Measurements from ENCODE around the gene MAN2C1. TPM values are rescaled to one million over a fixed set of nuclear protein-coding genes. Genes with fewer than 3 reads are reported as not detected.

MAN2C1 gene
- total and polyA plus RNA-seq, 9 of the 15 experiments (the other 6 are each of a cell fraction or from before 2014, with no cell fraction given): 2.0 to 141 (median 39.9) TPM

DNA sequence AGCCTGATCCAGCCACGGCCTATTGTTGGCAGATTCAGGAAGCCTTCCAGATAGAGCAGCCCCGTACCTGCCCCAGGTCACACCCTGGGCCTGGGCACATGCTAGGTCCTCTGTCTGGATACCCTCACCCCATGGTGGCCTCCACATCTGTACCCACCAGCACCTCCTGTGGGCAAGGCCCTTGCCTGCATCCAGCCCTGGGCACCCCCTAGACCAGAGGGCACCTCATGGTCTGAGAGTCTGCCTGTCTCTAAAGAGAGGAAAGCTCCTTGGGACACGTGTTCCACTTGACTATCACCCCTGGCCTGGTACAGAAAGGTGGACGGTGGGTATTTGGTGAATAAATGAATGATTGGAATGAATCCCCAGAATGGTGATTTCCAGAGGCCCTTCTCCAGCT lies 41.4 kb downstream of the MAN2C1 start:
- Histone ChIP-seq H4K20me1 (replicated peaks; ENCODE audit: control insufficient read depth, insufficient read depth, low read length) (no peaks in the 10 kb centered on the region), H3K36me3 (ENCODE audit: control insufficient read depth, insufficient read depth, low read length) (no peaks in the 10 kb centered on the region), H3K9me3 (replicated peaks; ENCODE audit: control insufficient read depth, insufficient read depth, low read depth, low read length) (no peaks in the 10 kb centered on the region), H3K9me1 (ENCODE audit: control insufficient read depth, insufficient read depth, low read length) (no peaks in the 10 kb centered on the region), H3K27ac (ENCODE audit: extremely low read depth, low read depth, low read length) (no peak overlapping the region), H3K4me2 (ENCODE audit: insufficient read depth, low read length) (no peak overlapping the region), H3K4me3 (no peak overlapping the region), H3K27me3 (ENCODE audit: control insufficient read depth in 2 of 2, insufficient read depth in 2 of 2, low read length in 2 of 2) (no peaks in the 10 kb centered on the region; a peak in 1 of 5 replicates), H2AFZ (ENCODE audit: low read depth, low read length) (no peak overlapping the region), H3K9ac (ENCODE audit: insufficient read depth in 1 of 2, low read depth in 2 of 2, low read length in 2 of 2) (0 out of 4 replicates have a peak overlapping the region, but pooled peaks of 1 of the 2 experiments have one; percentile 35), H3K79me2 (ENCODE audit: control insufficient read depth, insufficient read depth, low read length) (no peaks in the 10 kb centered on the region), H3K4me1 (replicated peaks in 1 of 2; ENCODE audit: control insufficient read depth in 2 of 2, insufficient read depth in 2 of 2, low read length in 2 of 2) (peaks cover 0 to 3% of the 10 kb centered on the region in 2 experiments; a peak in 1 of 5 replicates)
- in situ Hi-C loops (cut with MboI) (loop anchor here (10.0 kb wide), 1 partner anchor 788 kb away; no protein-coding TSS in a partner anchor), intact Hi-C loops (cut with micrococcal nuclease) (no loop called here)
- 52% methylated on average over 3 of the region's 4 CpGs for WGBS (ENCODE audit: insufficient coverage, low coverage, missing lambda C conversion rate)
- ChIA-PET CTCF (ENCODE audit: low intra/inter-chr PET ratio) (no interaction called here), POLR2A (interaction anchor here (0.6 kb wide), 1 partner anchor 53 kb away, joined by 3 read pairs; no protein-coding TSS in a partner anchor)
- no peak for DNase-seq (ENCODE audit: extremely low read depth in 1 of 4, low spot score in 3 of 4)
- no peak for ATAC-seq
- BruUV-seq (replicated peaks): no TSS peak
- no peak for FAIRE-seq
- TF ChIP-seq KDM2B (CRISPR knock-in tag; IDR thresholded peaks at IDR 0.05) (no peak), HMG20A (CRISPR knock-in tag; conservative IDR thresholded peaks at IDR 0.05) (no peak), NR4A1 (CRISPR knock-in tag; IDR thresholded peaks at IDR 0.05) (no peak), NR4A1 (tag; IDR thresholded peaks at IDR 0.05) (no peak), TOE1 (IDR thresholded peaks at IDR 0.05; ENCODE audit: borderline replicate concordance) (no peak), TOE1 (CRISPR knock-in tag; IDR thresholded peaks at IDR 0.05; ENCODE audit: borderline replicate concordance, low read depth) (no peak), PHB (CRISPR knock-in tag; IDR thresholded peaks at IDR 0.05) (no peak), HNRNPL (IDR thresholded peaks at IDR 0.05; ENCODE audit: low read depth, low read length) (no peak)
- TF ChIP-seq, protein P1, sequence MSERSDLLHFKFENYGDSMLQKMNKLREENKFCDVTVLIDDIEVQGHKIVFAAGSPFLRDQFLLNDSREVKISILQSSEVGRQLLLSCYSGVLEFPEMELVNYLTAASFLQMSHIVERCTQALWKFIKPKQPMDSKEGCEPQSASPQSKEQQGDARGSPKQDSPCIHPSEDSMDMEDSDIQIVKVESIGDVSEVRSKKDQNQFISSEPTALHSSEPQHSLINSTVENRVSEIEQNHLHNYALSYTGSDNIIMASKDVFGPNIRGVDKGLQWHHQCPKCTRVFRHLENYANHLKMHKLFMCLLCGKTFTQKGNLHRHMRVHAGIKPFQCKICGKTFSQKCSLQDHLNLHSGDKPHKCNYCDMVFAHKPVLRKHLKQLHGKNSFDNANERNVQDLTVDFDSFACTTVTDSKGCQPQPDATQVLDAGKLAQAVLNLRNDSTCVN (CRISPR knock-in tag; IDR thresholded peaks at IDR 0.05): no peak
- TF ChIP-seq, protein P2, sequence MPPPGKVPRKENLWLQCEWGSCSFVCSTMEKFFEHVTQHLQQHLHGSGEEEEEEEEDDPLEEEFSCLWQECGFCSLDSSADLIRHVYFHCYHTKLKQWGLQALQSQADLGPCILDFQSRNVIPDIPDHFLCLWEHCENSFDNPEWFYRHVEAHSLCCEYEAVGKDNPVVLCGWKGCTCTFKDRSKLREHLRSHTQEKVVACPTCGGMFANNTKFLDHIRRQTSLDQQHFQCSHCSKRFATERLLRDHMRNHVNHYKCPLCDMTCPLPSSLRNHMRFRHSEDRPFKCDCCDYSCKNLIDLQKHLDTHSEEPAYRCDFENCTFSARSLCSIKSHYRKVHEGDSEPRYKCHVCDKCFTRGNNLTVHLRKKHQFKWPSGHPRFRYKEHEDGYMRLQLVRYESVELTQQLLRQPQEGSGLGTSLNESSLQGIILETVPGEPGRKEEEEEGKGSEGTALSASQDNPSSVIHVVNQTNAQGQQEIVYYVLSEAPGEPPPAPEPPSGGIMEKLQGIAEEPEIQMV (tag; conservative IDR thresholded peaks at IDR 0.05; ENCODE audit: low read depth): no peak
- TF ChIP-seq, protein P3, sequence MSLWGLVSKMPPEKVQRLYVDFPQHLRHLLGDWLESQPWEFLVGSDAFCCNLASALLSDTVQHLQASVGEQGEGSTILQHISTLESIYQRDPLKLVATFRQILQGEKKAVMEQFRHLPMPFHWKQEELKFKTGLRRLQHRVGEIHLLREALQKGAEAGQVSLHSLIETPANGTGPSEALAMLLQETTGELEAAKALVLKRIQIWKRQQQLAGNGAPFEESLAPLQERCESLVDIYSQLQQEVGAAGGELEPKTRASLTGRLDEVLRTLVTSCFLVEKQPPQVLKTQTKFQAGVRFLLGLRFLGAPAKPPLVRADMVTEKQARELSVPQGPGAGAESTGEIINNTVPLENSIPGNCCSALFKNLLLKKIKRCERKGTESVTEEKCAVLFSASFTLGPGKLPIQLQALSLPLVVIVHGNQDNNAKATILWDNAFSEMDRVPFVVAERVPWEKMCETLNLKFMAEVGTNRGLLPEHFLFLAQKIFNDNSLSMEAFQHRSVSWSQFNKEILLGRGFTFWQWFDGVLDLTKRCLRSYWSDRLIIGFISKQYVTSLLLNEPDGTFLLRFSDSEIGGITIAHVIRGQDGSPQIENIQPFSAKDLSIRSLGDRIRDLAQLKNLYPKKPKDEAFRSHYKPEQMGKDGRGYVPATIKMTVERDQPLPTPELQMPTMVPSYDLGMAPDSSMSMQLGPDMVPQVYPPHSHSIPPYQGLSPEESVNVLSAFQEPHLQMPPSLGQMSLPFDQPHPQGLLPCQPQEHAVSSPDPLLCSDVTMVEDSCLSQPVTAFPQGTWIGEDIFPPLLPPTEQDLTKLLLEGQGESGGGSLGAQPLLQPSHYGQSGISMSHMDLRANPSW (CRISPR knock-in tag; IDR thresholded peaks at IDR 0.05): no peak
- TF ChIP-seq, protein P4, sequence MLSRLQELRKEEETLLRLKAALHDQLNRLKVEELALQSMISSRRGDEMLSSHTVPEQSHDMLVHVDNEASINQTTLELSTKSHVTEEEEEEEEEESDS (CRISPR knock-in tag; IDR thresholded peaks at IDR 0.05): no peak
- TF ChIP-seq, protein P5, sequence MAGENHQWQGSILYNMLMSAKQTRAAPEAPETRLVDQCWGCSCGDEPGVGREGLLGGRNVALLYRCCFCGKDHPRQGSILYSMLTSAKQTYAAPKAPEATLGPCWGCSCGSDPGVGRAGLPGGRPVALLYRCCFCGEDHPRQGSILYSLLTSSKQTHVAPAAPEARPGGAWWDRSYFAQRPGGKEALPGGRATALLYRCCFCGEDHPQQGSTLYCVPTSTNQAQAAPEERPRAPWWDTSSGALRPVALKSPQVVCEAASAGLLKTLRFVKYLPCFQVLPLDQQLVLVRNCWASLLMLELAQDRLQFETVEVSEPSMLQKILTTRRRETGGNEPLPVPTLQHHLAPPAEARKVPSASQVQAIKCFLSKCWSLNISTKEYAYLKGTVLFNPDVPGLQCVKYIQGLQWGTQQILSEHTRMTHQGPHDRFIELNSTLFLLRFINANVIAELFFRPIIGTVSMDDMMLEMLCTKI (IDR thresholded peaks at IDR 0.05; ENCODE audit: partially characterized antibody): no peak
